Mesenchymal stem cell (in vitro differentiated cells and primary cell): ENCODE measurements around the gene ITLN1.
"Not testable (repeated sequence)": the region's sequence is repeated elsewhere in the genome, so short reads cannot be mapped to it uniquely, and the experiment has no call there.

Experiments used
- DNase-seq: peaks from one replicate; pipeline ENCODE4 v3.0.0-alpha.2; 2013
- H2AFZ ChIP-seq: one replicate; pipeline ENCODE4 v1.6.1; 2013; ENCODE audit warnings: low read depth, mild to moderate bottlenecking, control low read depth, inconsistent platforms, low read length, moderate library complexity
- H2AK5ac ChIP-seq: 2 replicates; pipeline ENCODE4 v1.6.1; 2013; ENCODE audit warnings: low read length, moderate library complexity, mild to moderate bottlenecking, inconsistent platforms; ENCODE audit not compliant: severe bottlenecking
- H2BK120ac ChIP-seq: one replicate; pipeline ENCODE4 v1.6.1; 2013; ENCODE audit warnings: low read depth, mild to moderate bottlenecking, inconsistent platforms, low read length, moderate library complexity
- H2BK12ac ChIP-seq, 2 experiments: one replicate each; pipeline ENCODE4 v1.6.1; 2013; ENCODE audit warnings: inconsistent platforms in 2 of 2, low read length in 2 of 2, mild to moderate bottlenecking in 2 of 2, moderate library complexity in 2 of 2, control low read depth in 1 of 2
- H2BK15ac ChIP-seq: one replicate; pipeline ENCODE4 v1.6.1; 2013; ENCODE audit warnings: mild to moderate bottlenecking, low read depth, inconsistent platforms; ENCODE audit not compliant: poor library complexity, severe bottlenecking
- H2BK5ac ChIP-seq: 2 replicates; pipeline ENCODE4 v1.6.1; 2013; ENCODE audit warnings: low read depth, mild to moderate bottlenecking, low read length, control low read depth, inconsistent platforms; ENCODE audit not compliant: poor library complexity, severe bottlenecking
- H3K14ac ChIP-seq, 2 experiments: one replicate each; pipeline ENCODE4 v1.6.1; 2013; ENCODE audit warnings: inconsistent platforms in 2 of 2, low read length in 2 of 2, control low read depth in 1 of 2, mild to moderate bottlenecking in 1 of 2, moderate library complexity in 1 of 2
- H3K18ac ChIP-seq, 2 experiments: one replicate each; pipeline ENCODE4 v1.6.1; 2013; ENCODE audit warnings: inconsistent platforms in 2 of 2, low read length in 2 of 2, control low read depth in 1 of 2, low read depth in 1 of 2, mild to moderate bottlenecking in 1 of 2
- H3K23ac ChIP-seq, 2 experiments: one replicate each; pipeline ENCODE4 v1.6.1; 2013; ENCODE audit warnings: inconsistent platforms in 2 of 2, low read length in 2 of 2, mild to moderate bottlenecking in 2 of 2, moderate library complexity in 2 of 2, control low read depth in 1 of 2
- H3K27ac ChIP-seq: 2 replicates; pipeline ENCODE4 v1.5.1; 2013; ENCODE audit warnings: mild to moderate bottlenecking, moderate library complexity, low read length, control low read depth, inconsistent platforms; ENCODE audit not compliant: poor library complexity, severe bottlenecking
- H3K27me3 ChIP-seq, 2 experiments: 2 replicates each; pipeline versions ENCODE4 v1.6.1 to v1.7.0; 2013; ENCODE audit warnings: low read length in 2 of 2, mild to moderate bottlenecking in 2 of 2, moderate library complexity in 2 of 2, control low read depth in 1 of 2, inconsistent platforms in 1 of 2; ENCODE audit not compliant: control insufficient read depth in 1 of 2, insufficient read depth in 1 of 2
- H3K36me3 ChIP-seq, 2 experiments: 2 replicates each; pipeline versions ENCODE4 v1.6.1 to v1.7.0; 2013; ENCODE audit warnings: low read length in 2 of 2, control low read depth in 1 of 2, inconsistent platforms in 1 of 2, low read depth in 1 of 2, mild to moderate bottlenecking in 1 of 2; ENCODE audit not compliant: insufficient read depth in 2 of 2, control insufficient read depth in 1 of 2
- H3K4ac ChIP-seq, 2 experiments: one replicate each; pipeline ENCODE4 v1.6.1; 2013; ENCODE audit warnings: inconsistent platforms in 2 of 2, low read length in 2 of 2, mild to moderate bottlenecking in 2 of 2, moderate library complexity in 2 of 2, control low read depth in 1 of 2, low read depth in 1 of 2
- H3K4me1 ChIP-seq: 2 replicates; pipeline ENCODE4 v1.6.1; 2013; ENCODE audit warnings: low read depth, low read length, control low read depth; ENCODE audit not compliant: control insufficient read depth, insufficient read depth
- H3K4me2 ChIP-seq: 2 replicates; pipeline ENCODE4 v1.6.1; 2013; ENCODE audit warnings: low read length, mild to moderate bottlenecking, inconsistent platforms; ENCODE audit not compliant: poor library complexity, severe bottlenecking
- H3K4me3 ChIP-seq, 2 experiments: 2 replicates each; pipeline versions ENCODE4 v1.5.1 to v1.7.0; 2013; ENCODE audit warnings: low read length in 2 of 2, mild to moderate bottlenecking in 2 of 2, control low read depth in 1 of 2, low read depth in 1 of 2; ENCODE audit not compliant: insufficient read depth in 1 of 2
- H3K79me1 ChIP-seq: replicated peaks from 2 replicates; pipeline ENCODE4 v1.6.1; 2013; ENCODE audit warnings: mild to moderate bottlenecking, control low read depth, low read length, inconsistent platforms; ENCODE audit not compliant: poor library complexity, severe bottlenecking
- H3K9ac ChIP-seq: 2 replicates; pipeline ENCODE4 v1.7.0; 2013; ENCODE audit warnings: mild to moderate bottlenecking, low read length, moderate library complexity
- H3K9me3 ChIP-seq: 2 replicates; pipeline ENCODE4 v1.7.0; 2013; ENCODE audit warnings: mild to moderate bottlenecking, low read length; ENCODE audit not compliant: control insufficient read depth
- H4K8ac ChIP-seq: one replicate; pipeline ENCODE4 v1.6.1; 2013; ENCODE audit warnings: inconsistent platforms, mild to moderate bottlenecking, low read length, moderate library complexity
- H4K91ac ChIP-seq: one replicate; pipeline ENCODE4 v1.6.1; 2013; ENCODE audit warnings: mild to moderate bottlenecking, low read length, inconsistent platforms
- WGBS: methylation state at CpG from one replicate; pipeline ENCODE4 v1.1.7; 2013; ENCODE audit warnings: mixed read lengths; 5-methylcytosine and 5-hydroxymethylcytosine counted together

ITLN1 gene

GRCh38 chr1:160879056-160879455 is 5.9 kb downstream of the ITLN1 start:
- no peaks in the 10 kb centered on the region for H3K36me3 ChIP-seq
- WGBS: 57% methylated on average over 8 of the region's 8 CpGs
- H3K23ac ChIP-seq: no peak overlapping the region
- no peak overlapping the region for H2BK5ac ChIP-seq
- no peak overlapping the region for H3K4ac ChIP-seq
- no peak overlapping the region for H2BK12ac ChIP-seq
- no peak overlapping the region for H3K4me3 ChIP-seq
- no peak overlapping the region for H2AFZ ChIP-seq
- H3K18ac ChIP-seq: no peak overlapping the region
- no peak overlapping the region for H3K14ac ChIP-seq
- no peaks in the 10 kb centered on the region for H3K4me1 ChIP-seq
- DNase-seq: no peak
- no peak overlapping the region for H2AK5ac ChIP-seq
- H4K91ac ChIP-seq: no peak overlapping the region
- H4K8ac ChIP-seq: no peak overlapping the region
- no peaks in the 10 kb centered on the region for H3K79me1 ChIP-seq
- no peak overlapping the region for H3K27ac ChIP-seq
- no peaks in the 10 kb centered on the region for H3K27me3 ChIP-seq
- no peak overlapping the region for H3K9ac ChIP-seq
- no peak overlapping the region for H2BK120ac ChIP-seq
- no peaks in the 10 kb centered on the region for H3K9me3 ChIP-seq
- H2BK15ac ChIP-seq: no peak overlapping the region
- H3K4me2 ChIP-seq: no peak overlapping the region

GRCh38 chr1:160877221-160877620 is 7.8 kb downstream of the ITLN1 start:
- no peak overlapping the region for H3K4ac ChIP-seq
- H3K18ac ChIP-seq: no peak overlapping the region
- no peak for DNase-seq
- no peak overlapping the region for H4K8ac ChIP-seq
- H2BK12ac ChIP-seq: no peak overlapping the region
- no peaks in the 10 kb centered on the region for H3K36me3 ChIP-seq
- H2AFZ ChIP-seq: no peak overlapping the region
- H3K14ac ChIP-seq: no peak overlapping the region
- H3K23ac ChIP-seq: no peak overlapping the region
- no peaks in the 10 kb centered on the region for H3K4me1 ChIP-seq
- H4K91ac ChIP-seq: no peak overlapping the region
- H2BK15ac ChIP-seq: no peak overlapping the region
- H3K27me3 ChIP-seq: no peaks in the 10 kb centered on the region
- H3K79me1 ChIP-seq: no peaks in the 10 kb centered on the region
- H2BK120ac ChIP-seq: no peak overlapping the region
- H3K27ac ChIP-seq: no peak overlapping the region
- no peaks in the 10 kb centered on the region for H3K9me3 ChIP-seq
- no peak overlapping the region for H2BK5ac ChIP-seq
- H3K4me3 ChIP-seq: no peak overlapping the region
- no peak overlapping the region for H2AK5ac ChIP-seq
- H3K4me2 ChIP-seq: no peak overlapping the region
- H3K9ac ChIP-seq: no peak overlapping the region

GRCh38 chr1:160876311-160876710 is 8.7 kb downstream of the ITLN1 start:
- no peak overlapping the region for H3K27ac ChIP-seq
- no peak overlapping the region for H3K18ac ChIP-seq
- no peaks in the 10 kb centered on the region for H3K79me1 ChIP-seq
- no peaks in the 10 kb centered on the region for H3K9me3 ChIP-seq
- H2AK5ac ChIP-seq: no peak overlapping the region
- H3K4ac ChIP-seq: no peak overlapping the region
- no peak overlapping the region for H3K23ac ChIP-seq
- no peaks in the 10 kb centered on the region for H3K27me3 ChIP-seq
- WGBS: 69% methylated on average over 5 of the region's 5 CpGs
- H3K4me1 ChIP-seq: no peaks in the 10 kb centered on the region
- no peak for DNase-seq
- no peak overlapping the region for H2BK12ac ChIP-seq
- H2BK120ac ChIP-seq: no peak overlapping the region
- H3K14ac ChIP-seq: no peak overlapping the region
- H3K36me3 ChIP-seq: no peaks in the 10 kb centered on the region
- no peak overlapping the region for H2AFZ ChIP-seq
- H4K91ac ChIP-seq: no peak overlapping the region
- H3K4me2 ChIP-seq: no peak overlapping the region
- H4K8ac ChIP-seq: no peak overlapping the region
- H2BK5ac ChIP-seq: no peak overlapping the region
- no peak overlapping the region for H3K9ac ChIP-seq
- H2BK15ac ChIP-seq: no peak overlapping the region
- no peak overlapping the region for H3K4me3 ChIP-seq

- 61% methylated on average over 4 of the region's 4 CpGs for WGBS
- H2BK120ac ChIP-seq, H3K36me3 ChIP-seq, H3K4me2 ChIP-seq, H3K9me3 ChIP-seq, H3K4me3 ChIP-seq, H3K27ac ChIP-seq, H3K18ac ChIP-seq, H3K14ac ChIP-seq, H2BK12ac ChIP-seq, H3K9ac ChIP-seq, H3K27me3 ChIP-seq, H2AFZ ChIP-seq, H3K23ac ChIP-seq, H4K91ac ChIP-seq, H3K4ac ChIP-seq, DNase-seq, H2BK5ac ChIP-seq, H3K79me1 ChIP-seq, H3K4me1 ChIP-seq, H4K8ac ChIP-seq, H2AK5ac ChIP-seq, H2BK15ac ChIP-seq: not testable (repeated sequence)
Observed at GRCh38 chr1:160875591-160875990, 9.4 kb downstream of the ITLN1 start.
